Esophagus squamous epithelium (tissue), 4 donors: Measurements from ENCODE around the gene ACACA.

Experiments
- CTCF ChIP-seq, 6 experiments: fragments of 450-650 bp in 4 of 6; fragments of 200-600 bp in 2 of 6; sonication (generic) in 2 of 6; IDR thresholded peaks; one replicate each; pipeline ENCODE4 v1.5.1; 2016 to 2019; ENCODE audit warnings: antibody characterized with exemption in 6 of 6, mild to moderate bottlenecking in 4 of 6, moderate library complexity in 4 of 6
- POLR2A ChIP-seq, 4 donors: fragments of 450-650 bp; IDR thresholded peaks; one replicate each; pipeline ENCODE4 v1.6.1; 2017; ENCODE audit warnings: antibody characterized with exemption in 4 of 4, mild to moderate bottlenecking in 4 of 4, moderate library complexity in 3 of 4

- TF ChIP-seq CTCF (IDR thresholded peaks at IDR 0.05) (no peak), POLR2A (IDR thresholded peaks at IDR 0.05) (no peak)
These were observed 238.9 kb downstream of the ACACA start for GRCh38 chr17:37167756-37168155.
